NCI-H460 (cell line): ENCODE data around the gene ACAP3. TPM values are rescaled to one million over a fixed set of nuclear protein-coding genes. Genes with fewer than 3 reads are reported as not detected.

Experiments
- DNase-seq: peaks from one replicate; pipeline ENCODE4 v3.0.0-alpha.2; 2016; ENCODE audit warnings: low read depth; ENCODE audit errors: extremely low read depth
- total RNA-seq: library from RNA; depleted of rRNA; stranded (reverse); fragments of >200 nt; shearing (Covaris generic); gene quantifications from 2 replicates; pipeline ENCODE4 v1.2.3, GENCODE V29; 2014

Gene ACAP3
- total RNA-seq, 1 experiment from 2014 or later = 10.3 TPM

DNA sequence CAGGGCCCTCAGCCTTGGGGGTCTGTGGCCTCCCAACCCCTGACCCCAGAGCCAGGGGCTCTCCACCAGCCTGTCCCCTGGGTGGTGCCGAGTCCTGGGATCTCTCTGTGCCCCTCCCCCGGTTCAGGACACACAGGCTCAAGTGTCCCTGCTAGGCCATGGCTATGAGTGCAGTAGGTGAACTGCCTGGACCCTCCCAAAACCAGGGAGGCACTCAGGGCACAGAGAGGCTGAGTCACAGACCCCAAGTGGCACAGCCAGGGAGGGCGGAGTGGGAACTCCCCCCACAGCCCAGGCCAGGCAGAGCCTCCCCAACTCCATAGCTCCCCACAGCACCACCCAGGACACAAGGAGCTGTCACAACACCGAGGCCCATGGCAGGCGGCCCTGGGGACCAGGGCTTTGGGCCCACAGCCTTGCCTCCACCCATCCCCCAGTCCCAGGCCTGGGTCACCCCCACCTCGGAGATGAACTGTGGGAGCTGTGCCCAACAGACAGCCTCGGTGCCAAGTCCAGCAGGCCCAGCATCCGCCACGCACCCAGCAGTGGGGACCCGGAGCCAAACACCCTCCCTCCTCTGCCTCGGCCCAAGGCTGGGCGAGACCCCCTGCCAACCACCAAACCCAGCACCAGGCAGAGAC lies 38.2 kb upstream of the ACAP3 start:
- DNase-seq = no peak

DNA sequence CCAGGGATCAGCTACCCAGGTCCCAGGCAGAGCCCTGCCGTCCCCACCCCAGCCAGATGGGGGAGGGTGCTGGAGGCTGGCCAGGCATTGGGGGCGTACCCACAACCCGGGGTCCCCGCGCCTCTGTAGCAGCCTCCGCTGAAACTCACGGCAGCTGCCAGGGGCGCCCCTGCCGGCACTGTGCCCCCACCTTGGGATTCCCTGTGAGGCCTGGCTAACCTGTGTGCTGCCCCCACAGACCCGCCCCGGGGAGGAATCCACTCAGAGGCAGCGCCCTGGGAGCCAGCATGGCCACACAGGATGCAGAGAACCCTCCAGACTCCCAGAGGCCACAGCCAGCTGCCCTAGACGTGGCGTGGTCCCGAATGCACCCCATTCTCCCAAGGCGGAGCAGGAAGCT lies 37.7 kb upstream of the ACAP3 start:
- no peak for DNase-seq

- DNase-seq = peak; percentile 77
These were observed 37.1 kb upstream of the ACAP3 start for GRCh38 chr1:1344655-1345361.

- DNase-seq = no peak
These were observed 36.2 kb upstream of the ACAP3 start for GRCh38 chr1:1343811-1344421.

GRCh38 chr1:1342584-1343115 lies 34.9 kb upstream of the ACAP3 start:
- no peak for DNase-seq

DNA sequence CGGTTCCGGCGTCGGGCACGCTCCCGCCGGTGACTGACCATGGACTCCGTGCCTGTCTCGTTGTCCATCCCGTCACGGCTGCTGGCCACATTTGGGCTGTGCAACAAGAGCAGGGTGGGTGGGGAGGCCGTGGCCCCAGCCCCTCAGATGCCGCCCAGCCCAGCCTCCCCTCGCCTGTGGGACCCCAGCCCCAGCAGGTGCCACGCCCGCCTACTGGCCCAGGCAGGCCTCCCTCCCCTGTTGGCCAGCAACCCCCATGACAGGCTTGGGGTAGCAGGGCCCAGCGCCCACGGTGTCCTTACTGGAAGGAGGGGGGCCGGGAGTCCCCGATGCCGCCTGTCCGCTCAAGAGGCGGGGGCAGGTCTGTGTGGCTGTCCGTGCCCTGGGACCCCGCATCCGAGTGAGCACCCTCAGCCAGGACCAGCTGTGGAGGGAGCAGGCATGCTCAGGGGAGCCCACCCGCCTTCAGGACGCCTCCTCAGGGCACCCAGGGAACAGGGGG lies 34.4 kb upstream of the ACAP3 start:
- DNase-seq = no peak

DNA sequence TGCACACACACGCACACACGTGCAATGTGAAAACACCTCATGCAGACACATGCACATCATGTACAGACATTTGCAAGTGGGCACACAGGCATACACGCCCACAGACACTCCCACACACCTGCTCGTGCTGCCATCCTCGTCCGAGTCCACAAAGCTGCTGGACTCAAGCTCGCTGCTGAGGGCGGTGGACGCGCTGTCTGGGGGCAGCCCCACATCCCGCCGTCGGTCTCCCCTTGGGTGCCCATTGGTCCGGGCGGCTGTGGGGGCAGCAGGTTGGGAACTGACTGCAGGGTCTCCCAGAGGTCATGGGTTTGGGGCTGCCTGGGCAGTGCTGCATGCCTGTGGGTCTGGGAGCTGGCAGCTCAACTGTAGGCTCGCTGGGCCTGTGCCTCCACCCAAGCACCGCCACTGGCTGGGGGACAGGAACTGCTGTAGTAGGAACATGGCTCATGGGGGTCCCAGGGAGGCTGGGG lies 33.9 kb upstream of the ACAP3 start:
- no peak for DNase-seq

GRCh38 chr1:1340791-1341548 lies 33.2 kb upstream of the ACAP3 start:
- DNase-seq = no peak

DNA sequence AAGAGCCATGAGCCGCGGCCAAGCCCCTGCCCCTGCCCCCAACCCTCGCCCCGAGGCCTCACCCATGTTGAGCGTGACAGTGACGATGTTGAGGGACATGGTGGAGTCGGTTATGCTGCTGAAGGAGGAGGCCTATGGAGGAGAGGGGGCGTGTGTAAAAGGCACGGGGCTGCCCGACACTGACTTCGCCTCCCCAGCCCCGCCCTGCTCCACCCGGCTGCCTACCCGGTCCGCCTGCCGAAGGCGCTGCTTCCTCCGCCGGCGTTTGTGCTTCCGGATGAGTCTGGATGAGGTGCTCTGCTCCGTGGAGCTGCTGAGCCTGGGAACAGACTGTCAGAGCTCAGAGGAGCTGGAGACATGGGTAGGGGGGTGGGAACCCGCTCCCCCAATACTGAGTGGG lies 32.5 kb upstream of the ACAP3 start:
- no peak for DNase-seq

DNA sequence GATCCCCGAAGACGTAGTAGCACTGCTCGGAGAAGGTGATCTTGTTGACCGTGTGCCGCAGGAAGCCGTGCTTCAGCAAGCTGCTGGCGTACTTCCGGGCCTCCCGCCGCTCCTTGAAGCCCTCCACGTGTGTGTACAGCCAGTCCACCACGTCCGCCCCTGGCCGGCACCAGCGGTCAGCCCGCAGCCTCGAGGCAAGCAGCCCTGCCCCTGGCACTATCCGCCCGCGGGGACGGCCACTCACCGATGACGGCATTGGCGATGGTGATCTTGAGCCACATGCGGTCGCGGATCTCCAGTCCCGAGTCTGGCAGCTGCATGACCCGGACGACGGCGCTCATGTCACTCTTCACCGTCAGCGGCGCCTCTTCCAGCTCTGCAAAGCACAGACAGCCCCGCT lies 30.5 kb upstream of the ACAP3 start:
- no peak for DNase-seq

GRCh38 chr1:1337793-1338147 lies 30.0 kb upstream of the ACAP3 start:
- DNase-seq = no peak

DNA sequence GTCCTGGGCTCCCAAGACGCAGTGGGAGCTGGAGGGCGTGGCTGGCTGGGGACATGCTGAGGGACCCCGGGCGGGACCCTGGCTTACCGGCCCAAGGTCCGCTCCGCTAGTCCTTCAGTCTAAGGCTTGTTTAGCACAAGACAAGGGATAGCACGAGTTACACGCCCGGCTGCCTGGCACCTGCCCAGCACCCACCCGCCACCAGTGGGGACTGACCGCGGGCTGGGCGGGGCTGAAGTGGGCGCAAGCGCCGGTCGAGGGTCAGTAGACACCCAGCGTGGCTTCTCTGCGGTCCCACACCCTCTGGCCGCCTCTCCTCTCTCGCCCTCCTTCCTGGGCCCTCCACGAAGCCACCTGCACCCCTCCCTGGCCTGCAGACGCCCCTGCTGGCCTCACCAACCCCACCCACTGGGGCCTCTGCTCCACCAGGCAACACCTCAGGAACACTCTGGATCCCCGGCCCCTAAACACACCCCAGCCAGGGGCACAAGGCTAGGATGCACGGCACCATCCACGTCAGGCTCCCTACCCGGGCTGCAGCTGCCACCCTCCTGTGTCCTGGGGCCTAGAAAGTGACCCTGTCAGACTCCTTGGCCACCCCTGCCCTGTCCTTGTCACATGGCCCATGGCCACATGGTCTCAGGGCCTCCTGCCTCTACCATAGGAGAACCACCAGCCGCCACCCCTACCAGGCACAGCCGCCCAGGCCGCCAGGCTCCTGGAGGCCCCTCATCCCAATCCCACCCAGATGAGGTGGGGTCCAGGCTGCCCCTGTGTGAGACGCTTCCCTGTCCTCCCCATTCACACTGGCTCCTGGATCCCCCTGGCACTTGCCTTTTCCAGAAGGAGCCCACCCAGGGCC lies 29.4 kb upstream of the ACAP3 start:
- DNase-seq = no peak

DNA sequence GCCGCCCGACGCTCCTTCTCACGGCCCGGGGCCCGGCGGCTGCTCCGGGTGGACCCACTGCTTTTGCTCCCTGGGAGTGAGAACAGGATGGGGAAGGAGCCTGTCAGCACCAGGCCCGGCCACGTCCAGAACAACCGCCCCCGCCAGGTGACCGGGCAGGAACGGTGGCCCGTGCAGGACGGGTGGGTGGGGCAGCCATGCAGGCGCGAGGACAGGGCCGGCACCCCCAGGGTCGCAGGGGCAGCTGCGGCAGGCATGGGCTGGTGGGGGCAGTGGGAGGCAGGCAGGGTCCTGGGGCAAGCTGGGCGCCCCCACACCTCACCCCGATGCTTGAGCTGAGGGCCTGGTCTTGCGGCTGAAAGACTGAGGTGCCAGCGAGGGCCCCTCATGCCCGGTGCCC lies 28.7 kb upstream of the ACAP3 start:
- no peak for DNase-seq

GRCh38 chr1:1335792-1336248 lies 28.1 kb upstream of the ACAP3 start:
- DNase-seq = no peak

- DNase-seq = no peak
These were observed 27.6 kb upstream of the ACAP3 start for GRCh38 chr1:1335283-1335682.

DNA sequence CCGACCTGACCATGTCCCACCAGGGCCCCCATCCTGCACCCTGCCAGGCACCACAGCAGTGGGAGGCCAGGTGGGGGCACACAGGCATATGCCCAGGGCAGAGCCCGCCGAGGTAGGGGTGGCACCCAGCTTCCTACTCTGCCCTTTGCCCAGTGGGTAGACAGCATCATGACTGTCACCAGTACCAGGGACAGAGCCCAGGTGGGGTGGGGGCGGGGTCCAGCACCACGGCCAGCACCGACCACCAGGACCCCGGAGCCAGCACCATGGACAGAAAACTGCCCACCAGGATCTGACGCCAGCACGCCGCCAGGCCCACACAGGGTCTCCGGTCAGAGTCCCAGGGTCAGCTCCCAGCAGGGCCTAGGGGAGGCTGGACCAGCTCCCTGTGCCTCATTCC lies 27.1 kb upstream of the ACAP3 start:
- DNase-seq = no peak

GRCh38 chr1:1333551-1334241 lies 26.0 kb upstream of the ACAP3 start:
- no peak for DNase-seq

DNA sequence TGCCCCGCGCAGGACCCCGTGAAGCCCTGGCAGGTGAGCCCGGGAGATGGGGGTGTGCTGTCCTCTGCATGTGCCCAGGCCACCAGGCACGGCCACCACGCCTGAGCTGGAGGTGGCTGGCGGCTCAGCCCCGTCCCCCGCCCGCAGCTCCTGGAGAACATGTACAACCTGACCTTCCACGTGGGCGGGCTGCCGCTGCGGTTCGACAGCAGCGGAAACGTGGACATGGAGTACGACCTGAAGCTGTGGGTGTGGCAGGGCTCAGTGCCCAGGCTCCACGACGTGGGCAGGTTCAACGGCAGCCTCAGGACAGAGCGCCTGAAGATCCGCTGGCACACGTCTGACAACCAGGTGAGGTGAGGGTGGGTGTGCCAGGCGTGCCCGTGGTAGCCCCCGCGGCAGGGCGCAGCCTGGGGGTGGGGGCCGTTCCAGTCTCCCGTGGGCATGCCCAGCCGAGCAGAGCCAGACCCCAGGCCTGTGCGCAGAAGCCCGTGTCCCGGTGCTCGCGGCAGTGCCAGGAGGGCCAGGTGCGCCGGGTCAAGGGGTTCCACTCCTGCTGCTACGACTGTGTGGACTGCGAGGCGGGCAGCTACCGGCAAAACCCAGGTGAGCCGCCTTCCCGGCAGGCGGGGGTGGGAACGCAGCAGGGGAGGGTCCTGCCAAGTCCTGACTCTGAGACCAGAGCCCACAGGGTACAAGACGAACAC lies 25.2 kb upstream of the ACAP3 start:
- DNase-seq = no peak
